Cerebellar cortex (tissue), 1 donor: ENCODE measurements around the gene UBE2C.
"Not testable (repeated sequence)": the region's sequence is repeated elsewhere in the genome, so short reads cannot be mapped to it uniquely, and the experiment has no call there.

ENCODE experiments used
- DNase-seq: peaks from one replicate; pipeline ENCODE4 v3.0.0-alpha.2; 2015; ENCODE audit warnings: low spot score

The UBE2C gene

DNA sequence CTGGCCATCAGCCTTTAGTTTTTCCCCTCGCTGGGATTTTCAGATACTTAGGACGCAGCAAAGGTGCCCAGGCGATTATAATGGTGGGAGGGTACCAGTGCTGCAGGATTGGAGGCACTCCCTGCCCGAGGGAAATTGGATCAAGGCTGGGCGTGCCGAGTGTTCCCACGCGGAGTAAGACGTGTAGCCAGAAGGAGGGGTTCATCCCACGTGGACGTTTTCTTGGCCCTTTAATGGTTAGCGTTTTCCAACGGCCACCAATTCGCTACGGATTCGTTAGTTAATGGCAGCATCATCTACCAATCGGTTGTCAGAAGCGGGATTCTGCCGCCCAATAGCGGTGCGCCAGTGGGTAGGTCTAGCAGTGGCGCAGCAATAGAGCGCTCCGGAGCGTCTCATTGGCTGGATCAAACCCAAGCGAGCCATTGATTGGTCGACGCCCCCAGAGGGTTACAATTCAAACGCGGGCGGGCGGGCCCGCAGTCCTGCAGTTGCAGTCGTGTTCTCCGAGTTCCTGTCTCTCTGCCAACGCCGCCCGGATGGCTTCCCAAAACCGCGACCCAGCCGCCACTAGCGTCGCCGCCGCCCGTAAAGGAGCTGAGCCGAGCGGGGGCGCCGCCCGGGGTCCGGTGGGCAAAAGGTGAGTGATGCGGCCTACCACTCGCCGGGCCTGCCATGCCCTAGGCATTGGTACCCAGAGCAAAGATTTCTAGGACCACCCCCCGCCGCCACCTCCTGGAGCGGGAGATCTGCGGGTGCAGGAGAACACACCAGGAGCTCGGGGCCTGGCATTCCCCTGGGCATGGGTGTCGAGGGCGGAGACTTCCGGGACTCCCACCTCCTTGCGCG, at the start of gene UBE2C:
Gene UBE2C, plus strand, starts transcription at position 488 of the 849 bp plus-strand sequence. Its CDS starts 52 bp downstream, at position 540.
- peak; percentile 100 for DNase-seq

DNA sequence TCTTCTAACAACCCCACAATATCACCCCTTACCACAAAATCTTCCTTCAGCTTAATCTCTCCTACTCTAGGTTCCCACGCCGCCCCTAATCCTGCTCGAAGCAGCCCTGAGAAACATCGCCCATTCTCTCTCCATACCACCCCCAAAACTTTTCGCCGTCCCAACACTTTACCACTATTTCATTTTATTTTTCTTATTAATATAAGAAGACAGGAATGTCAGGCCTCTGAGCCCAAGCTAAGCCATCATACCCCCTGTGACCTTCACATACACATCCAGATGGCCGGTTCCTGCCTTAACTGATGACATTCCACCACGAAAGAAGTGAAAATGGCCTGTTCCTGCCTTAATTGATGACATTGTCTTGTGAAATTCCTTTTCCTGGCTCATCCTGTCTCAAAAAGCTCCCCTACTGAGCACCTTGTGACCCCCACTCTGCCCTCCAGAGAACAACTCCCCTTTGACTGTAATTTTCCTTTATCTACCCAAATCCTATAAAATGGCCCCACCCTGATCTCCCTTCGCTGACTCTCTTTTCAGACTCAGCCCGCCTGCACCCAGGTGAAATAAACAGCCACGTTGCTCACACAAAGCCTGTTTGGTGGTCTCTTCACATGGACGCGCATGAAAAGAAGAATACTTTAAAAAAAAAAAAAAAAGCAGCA, 47.7 kb upstream of the UBE2C start:
- not testable (repeated sequence) for DNase-seq

DNA sequence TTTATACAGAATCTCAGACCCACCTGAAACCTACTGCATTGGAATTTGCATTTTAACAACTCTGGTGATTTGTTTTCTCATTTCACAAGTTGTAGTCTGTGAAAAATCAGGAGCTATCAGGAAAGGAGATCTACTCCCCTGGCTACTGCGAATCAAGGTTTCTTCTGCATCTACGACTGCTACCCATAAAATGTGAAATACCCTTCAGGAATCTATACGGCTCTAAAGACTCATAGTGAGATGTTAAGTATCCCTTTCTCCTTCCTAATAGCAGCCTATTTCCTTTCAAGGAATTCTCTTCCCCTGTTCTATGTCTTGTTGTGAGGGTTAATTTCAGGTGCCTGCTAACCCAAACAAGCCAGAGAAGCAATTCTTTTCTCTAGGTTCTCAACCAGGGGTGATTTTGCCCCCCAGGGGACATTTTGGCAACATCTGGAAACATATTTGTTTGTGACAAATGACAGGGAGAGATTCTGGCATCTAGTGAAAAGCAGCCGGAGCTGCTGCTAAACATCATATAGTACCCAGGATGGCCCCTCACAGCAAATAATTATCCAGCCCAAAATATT, 47.1 kb upstream of the UBE2C start:
- no peak for DNase-seq

- no peak for DNase-seq
Observed at GRCh38 chr20:45765980-45766379, 46.5 kb upstream of the UBE2C start.

GRCh38 chr20:45768479-45768878, 44.0 kb upstream of the UBE2C start:
- DNase-seq = no peak

DNA sequence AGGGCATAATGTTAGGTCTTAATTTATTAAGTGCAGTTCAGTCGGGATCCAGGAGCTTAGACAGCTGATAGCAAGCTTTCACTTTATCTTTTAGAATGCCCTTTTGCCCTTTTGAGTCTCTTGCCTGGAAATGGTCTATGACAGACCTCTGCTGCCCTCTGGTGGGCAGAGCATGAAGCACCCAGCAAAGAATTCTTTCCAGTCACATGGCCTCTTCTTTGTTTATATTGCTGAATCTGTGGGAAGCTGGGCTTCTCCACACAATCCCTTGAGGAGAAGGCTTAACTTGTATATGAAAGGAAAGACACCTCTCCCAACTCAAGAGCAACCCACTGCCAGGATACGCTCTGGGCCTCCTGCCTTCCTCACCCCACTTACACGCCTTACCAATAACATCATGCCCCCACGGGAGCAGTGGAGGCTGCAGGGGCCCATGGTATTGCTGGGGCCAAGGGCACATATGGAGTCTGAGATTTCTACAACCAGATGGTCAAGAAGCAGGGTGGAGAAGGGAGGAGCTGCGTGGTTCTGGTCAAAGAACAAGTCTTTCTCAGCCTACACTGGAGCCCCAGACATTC, 41.2 kb upstream of the UBE2C start:
- peak; percentile 85 for DNase-seq

- no peak for DNase-seq
Observed at GRCh38 chr20:45772693-45773092, 39.8 kb upstream of the UBE2C start.

- DNase-seq = no peak
Observed at GRCh38 chr20:45774945-45775344, 37.5 kb upstream of the UBE2C start.

GRCh38 chr20:45775411-45775810, 37.0 kb upstream of the UBE2C start:
- DNase-seq = no peak

GRCh38 chr20:45776931-45777330, 35.5 kb upstream of the UBE2C start:
- no peak for DNase-seq

DNA sequence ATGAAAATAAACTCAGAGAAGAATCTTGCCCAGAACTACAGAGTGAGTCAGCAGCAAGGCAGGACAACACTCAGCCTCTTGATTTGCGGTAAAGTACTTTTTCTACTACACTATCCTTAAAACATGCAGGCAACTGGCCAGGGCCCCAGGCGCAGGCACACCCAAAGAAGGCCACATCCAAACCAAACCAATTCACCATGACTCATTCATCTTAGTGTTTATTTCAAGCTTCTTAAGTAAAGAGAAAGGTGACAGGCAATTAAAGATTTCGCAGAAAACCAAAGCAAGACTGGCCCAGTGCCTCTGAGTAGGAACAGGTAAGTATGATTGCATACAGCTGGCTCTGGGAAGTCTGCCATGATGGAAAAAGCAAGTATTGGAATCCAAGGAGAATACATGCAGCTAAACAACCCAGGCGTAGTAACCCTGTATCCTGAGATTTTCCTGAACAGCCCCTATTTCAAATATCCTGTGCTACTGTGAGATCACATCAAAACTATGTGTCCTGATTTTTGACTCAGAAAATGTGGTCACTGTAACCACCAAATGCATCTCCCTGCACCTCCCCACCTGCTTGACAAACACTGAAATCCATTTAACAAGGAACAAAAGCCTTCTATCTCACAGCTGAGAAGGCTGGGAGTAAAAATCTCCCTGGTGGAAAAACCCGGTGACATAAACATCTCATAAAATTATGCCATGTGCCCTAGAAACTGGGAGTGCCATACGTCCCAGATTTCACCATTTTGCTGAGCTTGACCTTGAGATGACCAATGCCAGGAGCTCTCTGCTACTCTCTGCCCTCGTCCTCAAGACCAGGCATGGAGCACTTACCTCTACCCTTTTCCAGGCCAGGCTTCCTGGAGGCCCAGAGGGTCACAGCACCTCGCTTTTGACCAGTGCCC, 33.2 kb upstream of the UBE2C start:
- DNase-seq = no peak

DNA sequence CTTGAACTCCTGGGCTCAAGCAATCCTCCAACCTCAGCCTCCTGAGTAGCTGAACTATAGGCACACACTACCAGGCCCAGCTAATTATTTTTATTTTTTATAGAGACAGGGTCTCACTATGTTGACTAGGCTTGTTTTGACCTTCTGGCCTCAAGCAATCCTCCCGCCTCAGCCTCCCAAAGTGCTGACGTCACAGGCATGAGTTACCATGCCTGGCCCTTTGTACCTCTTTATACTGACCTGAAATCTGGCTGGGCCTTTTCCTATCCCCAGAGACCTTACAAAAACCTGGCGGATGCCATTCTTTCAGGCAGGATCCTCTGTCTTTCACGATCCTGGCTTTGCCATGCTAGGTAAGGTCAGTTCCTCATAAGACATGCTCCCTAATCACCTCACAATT, 32.3 kb upstream of the UBE2C start:
- DNase-seq = no peak

DNA sequence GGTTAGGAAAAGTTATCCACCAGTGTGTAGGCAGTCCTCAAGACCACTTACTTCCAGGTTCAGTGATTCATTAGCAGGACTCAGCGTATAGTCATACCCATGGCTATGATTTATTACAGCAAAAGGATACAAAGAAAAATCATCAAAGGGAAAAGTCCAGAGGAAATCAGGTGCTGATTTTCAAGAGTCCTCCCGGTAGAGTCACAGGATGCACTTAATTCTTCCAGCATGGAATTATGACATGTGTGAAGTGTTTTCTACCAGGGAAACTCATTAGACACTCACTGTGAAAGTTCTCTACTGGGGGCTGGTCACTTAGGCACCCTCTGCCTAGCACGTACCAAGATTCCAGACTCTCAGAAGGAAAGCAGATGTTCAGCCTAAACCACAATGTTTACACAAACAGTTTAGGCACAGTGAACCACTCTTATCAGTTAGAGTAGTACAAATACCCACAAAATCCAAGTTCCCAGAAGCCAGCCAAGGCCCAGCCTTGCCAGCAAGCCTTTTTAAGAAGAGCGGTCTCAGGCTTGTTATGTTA, 31.0 kb upstream of the UBE2C start:
- DNase-seq = no peak

DNA sequence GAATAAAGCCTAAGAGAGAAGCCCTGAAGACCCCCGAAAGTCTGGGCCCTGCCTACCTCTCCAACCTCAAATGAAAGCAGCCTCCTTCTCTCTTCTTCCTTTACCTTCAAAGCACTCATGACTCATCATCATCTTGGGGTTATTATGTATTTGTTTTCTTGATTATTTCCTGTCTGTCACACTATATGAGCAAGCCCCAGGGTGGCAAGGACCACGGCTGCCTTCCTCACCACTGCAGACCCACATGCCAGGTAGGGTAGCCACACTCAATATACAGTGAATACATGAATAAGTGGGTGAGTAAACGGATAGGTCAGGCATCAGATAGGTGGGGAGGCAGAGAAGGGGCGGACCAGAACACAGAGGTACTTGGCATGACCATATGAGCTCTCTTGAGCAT, 29.6 kb upstream of the UBE2C start:
- DNase-seq = no peak

GRCh38 chr20:45783656-45784294, 28.7 kb upstream of the UBE2C start:
- no peak for DNase-seq

- no peak for DNase-seq
Observed at GRCh38 chr20:45788351-45788750, 24.1 kb upstream of the UBE2C start.

DNA sequence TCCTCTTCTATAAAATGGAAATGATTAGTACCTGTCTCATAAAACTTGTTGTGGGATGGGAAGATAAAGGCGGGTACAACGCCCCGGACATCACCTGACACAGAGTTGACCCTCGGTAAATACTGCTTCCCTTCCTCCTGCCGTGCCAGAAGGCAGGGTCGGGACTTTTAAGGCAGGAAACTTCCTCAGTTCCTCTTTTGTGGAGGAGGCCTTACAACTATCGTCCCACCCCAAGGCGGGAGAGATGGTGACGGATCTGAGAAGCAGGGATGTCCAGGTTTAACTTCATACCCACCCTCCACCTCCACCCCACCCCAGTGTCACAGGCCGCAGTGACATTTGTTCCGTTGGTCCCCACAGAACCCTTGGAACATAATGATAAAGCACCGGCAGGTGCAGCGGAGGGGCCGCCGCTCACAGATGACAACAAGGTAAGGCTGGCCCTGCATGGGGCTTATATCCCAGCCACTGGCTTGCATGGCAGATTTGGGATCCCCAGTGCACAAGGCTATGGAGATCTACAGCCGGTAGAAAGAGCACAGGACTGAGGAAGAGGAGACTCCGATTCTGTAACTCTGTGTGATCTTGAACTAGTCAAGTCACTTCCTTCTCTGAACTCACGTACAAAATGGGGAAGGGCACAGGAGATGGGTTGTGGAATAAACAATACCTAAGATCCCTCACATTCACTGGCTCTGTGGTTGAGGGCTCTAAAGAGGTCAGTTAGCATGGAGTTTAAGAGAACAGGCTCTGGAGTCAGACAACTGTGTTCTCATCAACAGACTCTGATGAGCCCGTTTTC, 19.9 kb upstream of the UBE2C start:
- no peak for DNase-seq

DNA sequence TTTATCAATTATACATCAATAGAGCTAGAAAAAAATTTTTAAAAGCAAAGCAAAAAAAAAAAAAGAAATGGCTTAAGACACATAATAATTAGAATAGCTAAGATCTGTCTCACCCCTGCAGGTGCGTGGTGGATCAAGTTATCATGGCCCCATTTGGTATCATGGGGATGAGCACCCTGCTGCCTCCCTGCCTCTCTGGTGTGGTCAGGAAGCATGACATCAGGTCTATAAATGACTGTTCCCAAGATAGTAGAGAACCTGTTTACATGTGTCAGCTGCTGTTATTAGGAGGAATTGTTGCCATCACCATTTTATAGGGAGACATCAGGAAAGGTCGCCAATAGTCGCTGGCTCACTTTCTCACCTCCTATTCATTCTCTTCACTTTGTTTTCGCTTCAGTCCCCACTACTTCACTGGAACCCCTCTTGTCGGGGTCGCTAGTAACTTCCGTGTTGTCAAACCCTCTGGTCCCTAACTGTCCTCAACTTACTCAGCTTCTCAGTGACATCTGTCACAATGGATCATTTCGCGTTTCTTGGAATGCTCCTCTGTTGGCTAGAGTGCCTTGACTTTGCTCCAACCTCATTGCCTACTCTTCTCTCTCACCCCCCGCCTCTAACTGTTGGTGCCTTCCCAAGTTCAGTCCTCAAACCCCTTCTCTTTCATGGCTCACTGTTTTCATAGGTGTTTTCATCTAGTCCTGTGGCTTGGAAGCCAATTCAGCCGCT, 15.9 kb upstream of the UBE2C start:
- DNase-seq = no peak

DNA sequence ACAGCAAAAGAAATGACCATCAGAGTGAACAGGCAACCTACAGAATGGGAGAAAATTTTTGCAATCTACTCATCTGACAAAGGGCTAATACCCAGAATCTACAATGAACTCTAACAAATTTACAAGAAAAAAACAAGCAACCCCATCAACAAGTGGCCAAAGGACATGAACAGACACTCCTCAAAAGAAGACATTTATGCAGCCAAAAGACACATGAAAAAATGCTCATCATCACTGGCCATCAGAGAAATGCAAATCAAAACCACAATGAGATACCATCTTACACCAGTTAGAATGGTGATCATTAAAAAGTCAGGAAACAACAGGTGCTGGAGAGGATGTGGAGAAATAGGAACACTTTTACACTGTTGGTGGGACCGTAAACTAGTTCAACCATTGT, 14.9 kb upstream of the UBE2C start:
- DNase-seq = not testable (repeated sequence)
